ENCODE results near the gene PRKCH. TPM values are rescaled to one million over a fixed set of nuclear protein-coding genes. Genes with fewer than 3 reads are reported as not detected.

The PRKCH gene
- total RNA-seq, 1 experiment from 2014 or later = 18.3 TPM

DNA sequence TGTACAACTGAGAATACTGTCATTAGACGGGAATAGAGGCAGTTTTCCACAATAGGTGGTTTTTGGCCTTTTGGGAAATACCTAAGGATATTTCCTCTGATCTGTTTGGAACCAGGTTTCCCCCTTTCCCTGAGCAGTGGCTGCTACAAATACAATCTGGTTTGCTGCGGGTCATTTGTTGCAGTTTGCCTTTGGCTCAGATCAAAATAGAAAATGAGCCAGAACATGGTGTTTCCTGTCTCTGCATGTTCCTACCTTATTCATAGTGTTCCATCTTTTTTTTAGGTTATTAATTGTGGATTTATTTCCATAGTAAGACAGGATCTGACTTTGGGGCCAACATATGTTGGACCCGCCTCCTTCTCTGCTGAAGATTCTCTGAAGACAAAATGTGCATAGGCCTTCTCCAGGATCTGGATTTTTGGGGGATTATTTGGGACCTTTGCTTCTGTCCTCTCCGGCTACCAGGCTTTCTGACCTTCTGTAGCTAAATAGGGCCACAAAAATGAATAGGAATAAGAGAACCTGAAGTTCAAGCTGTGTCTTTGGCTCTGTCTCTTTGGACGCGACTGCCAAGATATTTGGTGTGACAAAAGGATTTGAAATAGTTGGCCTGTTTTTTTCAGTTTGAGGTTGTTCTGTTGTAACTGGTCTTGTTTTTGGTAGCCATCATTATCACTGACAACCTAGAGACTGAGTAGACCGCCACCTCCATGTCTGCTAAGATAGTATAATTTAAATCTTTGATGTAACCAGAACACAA is 146.9 kb downstream of the PRKCH start:
- no peaks in the 10 kb centered on the region for H3K27me3 ChIP-seq (replicated peaks; ENCODE audit: control insufficient read depth, insufficient read depth, low read length)
- Mint-ChIP-seq H3K27me3 (ENCODE audit: insufficient read depth, unreplicated experiment) (no peaks in the 10 kb centered on the region), H3K27ac (ENCODE audit: unreplicated experiment) (no peak overlapping the region), H3K9me3 (ENCODE audit: unreplicated experiment) (no peaks in the 10 kb centered on the region), H3K4me3 (ENCODE audit: unreplicated experiment) (no peak overlapping the region), H3K36me3 (ENCODE audit: insufficient read depth, unreplicated experiment) (peaks cover 5% of the 10 kb centered on the region), H3K4me1 (ENCODE audit: low read depth, unreplicated experiment) (no peaks in the 10 kb centered on the region)
- TF ChIP-seq, protein P1, sequence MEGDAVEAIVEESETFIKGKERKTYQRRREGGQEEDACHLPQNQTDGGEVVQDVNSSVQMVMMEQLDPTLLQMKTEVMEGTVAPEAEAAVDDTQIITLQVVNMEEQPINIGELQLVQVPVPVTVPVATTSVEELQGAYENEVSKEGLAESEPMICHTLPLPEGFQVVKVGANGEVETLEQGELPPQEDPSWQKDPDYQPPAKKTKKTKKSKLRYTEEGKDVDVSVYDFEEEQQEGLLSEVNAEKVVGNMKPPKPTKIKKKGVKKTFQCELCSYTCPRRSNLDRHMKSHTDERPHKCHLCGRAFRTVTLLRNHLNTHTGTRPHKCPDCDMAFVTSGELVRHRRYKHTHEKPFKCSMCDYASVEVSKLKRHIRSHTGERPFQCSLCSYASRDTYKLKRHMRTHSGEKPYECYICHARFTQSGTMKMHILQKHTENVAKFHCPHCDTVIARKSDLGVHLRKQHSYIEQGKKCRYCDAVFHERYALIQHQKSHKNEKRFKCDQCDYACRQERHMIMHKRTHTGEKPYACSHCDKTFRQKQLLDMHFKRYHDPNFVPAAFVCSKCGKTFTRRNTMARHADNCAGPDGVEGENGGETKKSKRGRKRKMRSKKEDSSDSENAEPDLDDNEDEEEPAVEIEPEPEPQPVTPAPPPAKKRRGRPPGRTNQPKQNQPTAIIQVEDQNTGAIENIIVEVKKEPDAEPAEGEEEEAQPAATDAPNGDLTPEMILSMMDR (IDR thresholded peaks at IDR 0.05; ENCODE audit: insufficient read depth in 1 of 2, low read depth in 1 of 2, low read length in 1 of 2, severe bottlenecking in 1 of 2, unreplicated experiment in 1 of 2) = no peak
- no peaks in the 10 kb centered on the region for H3K36me3 ChIP-seq (ENCODE audit: control insufficient read depth, insufficient read depth, low read length)
- no TSS peak for BruUV-seq (replicated peaks)
- H3K4me3 ChIP-seq (ENCODE audit: low read depth, low read length) = no peak overlapping the region
- CTCF ChIA-PET = no interaction called here
- intact Hi-C loops (cut with micrococcal nuclease; ENCODE audit: unreplicated experiment) = no loop called here
- POLR2A ChIA-PET = no interaction called here
- H3K9me3 ChIP-seq = no peaks in the 10 kb centered on the region
- H3K4me1 ChIP-seq = no peaks in the 10 kb centered on the region
- DNase-seq = no peak

DNA sequence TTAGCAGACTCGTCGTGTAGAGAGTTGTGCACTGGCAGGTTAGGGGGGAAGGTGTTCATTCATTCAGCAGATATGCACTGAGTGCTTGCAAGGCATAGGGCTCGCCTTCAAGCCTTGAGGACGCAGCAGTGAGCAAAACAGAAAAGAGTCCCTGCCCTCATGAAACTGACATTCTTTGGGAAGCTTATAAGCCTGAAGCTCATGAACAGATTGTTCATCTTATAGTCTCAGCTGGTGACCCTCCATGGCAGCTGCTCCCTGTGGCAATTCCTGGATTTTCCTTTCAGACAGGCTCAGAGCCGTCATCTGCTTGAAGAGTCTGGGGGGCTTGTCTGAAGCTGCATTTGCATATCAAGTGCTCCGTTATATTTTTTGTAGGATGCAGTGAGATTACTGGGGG is 148.4 kb downstream of the PRKCH start:
- DNase-seq = no peak
- H3K4me1 Mint-ChIP-seq (ENCODE audit: low read depth, unreplicated experiment) = no peaks in the 10 kb centered on the region
- TF ChIP-seq, protein P1 (IDR thresholded peaks at IDR 0.05; ENCODE audit: insufficient read depth in 1 of 2, low read depth in 1 of 2, low read length in 1 of 2, severe bottlenecking in 1 of 2, unreplicated experiment in 1 of 2) = no peak
- POLR2A ChIA-PET = no interaction called here
- no peak overlapping the region for H3K4me3 Mint-ChIP-seq (ENCODE audit: unreplicated experiment)
- Histone ChIP-seq H3K9me3 (no peaks in the 10 kb centered on the region), H3K27me3 (replicated peaks; ENCODE audit: control insufficient read depth, insufficient read depth, low read length) (no peaks in the 10 kb centered on the region), H3K36me3 (ENCODE audit: control insufficient read depth, insufficient read depth, low read length) (no peaks in the 10 kb centered on the region), H3K4me1 (no peaks in the 10 kb centered on the region), H3K4me3 (ENCODE audit: low read depth, low read length) (no peak overlapping the region)
- peaks cover 5% of the 10 kb centered on the region for H3K36me3 Mint-ChIP-seq (ENCODE audit: insufficient read depth, unreplicated experiment)
- no peak overlapping the region for H3K27ac Mint-ChIP-seq (ENCODE audit: unreplicated experiment)
- no peaks in the 10 kb centered on the region for H3K9me3 Mint-ChIP-seq (ENCODE audit: unreplicated experiment)
- CTCF ChIA-PET = interaction anchor here (0.9 to 1.0 kb wide), 2 partner anchors 19 to 177 kb away, joined by 3 to 4 read pairs; no protein-coding TSS in a partner anchor
- intact Hi-C loops (cut with micrococcal nuclease; ENCODE audit: unreplicated experiment) = no loop called here
- no TSS peak for BruUV-seq (replicated peaks)
- no peaks in the 10 kb centered on the region for H3K27me3 Mint-ChIP-seq (ENCODE audit: insufficient read depth, unreplicated experiment)

- Mint-ChIP-seq H3K4me1 (ENCODE audit: low read depth, unreplicated experiment) (no peaks in the 10 kb centered on the region), H3K36me3 (ENCODE audit: insufficient read depth, unreplicated experiment) (peaks cover 5% of the 10 kb centered on the region), H3K4me3 (ENCODE audit: unreplicated experiment) (no peak overlapping the region), H3K9me3 (ENCODE audit: unreplicated experiment) (no peaks in the 10 kb centered on the region), H3K27me3 (ENCODE audit: insufficient read depth, unreplicated experiment) (no peaks in the 10 kb centered on the region), H3K27ac (ENCODE audit: unreplicated experiment) (no peak overlapping the region)
- H3K9me3 ChIP-seq = no peaks in the 10 kb centered on the region
- no TSS peak for BruUV-seq (replicated peaks)
- ChIA-PET POLR2A (no interaction called here), CTCF (interaction anchor here (0.9 to 1.0 kb wide), 2 partner anchors 19 to 177 kb away, joined by 3 to 4 read pairs; no protein-coding TSS in a partner anchor)
- no peaks in the 10 kb centered on the region for H3K4me1 ChIP-seq
- no peak for DNase-seq
- no peak overlapping the region for H3K4me3 ChIP-seq (ENCODE audit: low read depth, low read length)
- H3K36me3 ChIP-seq (ENCODE audit: control insufficient read depth, insufficient read depth, low read length) = no peaks in the 10 kb centered on the region
- TF ChIP-seq, protein P1 (IDR thresholded peaks at IDR 0.05; ENCODE audit: insufficient read depth in 1 of 2, low read depth in 1 of 2, low read length in 1 of 2, severe bottlenecking in 1 of 2, unreplicated experiment in 1 of 2) = no peak
- intact Hi-C loops (cut with micrococcal nuclease; ENCODE audit: unreplicated experiment) = no loop called here
- H3K27me3 ChIP-seq (replicated peaks; ENCODE audit: control insufficient read depth, insufficient read depth, low read length) = no peaks in the 10 kb centered on the region
Measured at GRCh38 chr14:61470261-61470960, 149.0 kb downstream of the PRKCH start.
